GM12874 (cell line): ENCODE data around the gene TMEM235.

Source experiments
- TF ChIP-seq, protein P1 (sequence below): IDR thresholded peaks from 2 replicates; pipeline ENCODE4 v1.5.1; 2011; ENCODE audit warnings: low read depth, mild to moderate bottlenecking, control low read depth, low read length, moderate library complexity; ENCODE audit not compliant: insufficient read depth

The TMEM235 gene

GRCh38 chr17:78272914-78273258 lies 41.5 kb downstream of the TMEM235 start:
- TF ChIP-seq, protein P1, sequence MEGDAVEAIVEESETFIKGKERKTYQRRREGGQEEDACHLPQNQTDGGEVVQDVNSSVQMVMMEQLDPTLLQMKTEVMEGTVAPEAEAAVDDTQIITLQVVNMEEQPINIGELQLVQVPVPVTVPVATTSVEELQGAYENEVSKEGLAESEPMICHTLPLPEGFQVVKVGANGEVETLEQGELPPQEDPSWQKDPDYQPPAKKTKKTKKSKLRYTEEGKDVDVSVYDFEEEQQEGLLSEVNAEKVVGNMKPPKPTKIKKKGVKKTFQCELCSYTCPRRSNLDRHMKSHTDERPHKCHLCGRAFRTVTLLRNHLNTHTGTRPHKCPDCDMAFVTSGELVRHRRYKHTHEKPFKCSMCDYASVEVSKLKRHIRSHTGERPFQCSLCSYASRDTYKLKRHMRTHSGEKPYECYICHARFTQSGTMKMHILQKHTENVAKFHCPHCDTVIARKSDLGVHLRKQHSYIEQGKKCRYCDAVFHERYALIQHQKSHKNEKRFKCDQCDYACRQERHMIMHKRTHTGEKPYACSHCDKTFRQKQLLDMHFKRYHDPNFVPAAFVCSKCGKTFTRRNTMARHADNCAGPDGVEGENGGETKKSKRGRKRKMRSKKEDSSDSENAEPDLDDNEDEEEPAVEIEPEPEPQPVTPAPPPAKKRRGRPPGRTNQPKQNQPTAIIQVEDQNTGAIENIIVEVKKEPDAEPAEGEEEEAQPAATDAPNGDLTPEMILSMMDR, result no peak

GRCh38 chr17:78273813-78274212 lies 42.4 kb downstream of the TMEM235 start:
- TF ChIP-seq, protein P1, result no peak

DNA sequence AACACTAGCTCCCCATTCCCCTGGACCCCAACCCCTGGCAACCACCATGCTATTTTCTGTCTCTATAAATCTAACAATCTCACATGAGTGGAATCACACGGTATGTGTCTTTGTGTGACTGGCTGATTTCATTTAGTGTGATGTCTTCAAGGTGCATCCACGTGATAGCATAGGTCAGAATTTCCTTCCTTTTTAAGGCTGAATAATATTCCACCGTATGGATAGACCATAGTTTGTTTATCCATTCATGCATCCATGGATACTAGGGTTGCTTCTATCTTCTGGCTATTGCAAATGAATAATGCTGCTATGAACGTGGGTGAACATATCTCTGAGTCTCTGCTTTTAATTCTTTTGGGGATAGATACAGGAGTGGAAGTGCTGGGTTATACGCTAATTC lies 43.9 kb downstream of the TMEM235 start:
- TF ChIP-seq, protein P1, result no peak

GRCh38 chr17:78276098-78276887 lies 44.9 kb downstream of the TMEM235 start:
- TF ChIP-seq, protein P1, result no peak

GRCh38 chr17:78278139-78278741 lies 46.8 kb downstream of the TMEM235 start:
- TF ChIP-seq, protein P1, result no peak

DNA sequence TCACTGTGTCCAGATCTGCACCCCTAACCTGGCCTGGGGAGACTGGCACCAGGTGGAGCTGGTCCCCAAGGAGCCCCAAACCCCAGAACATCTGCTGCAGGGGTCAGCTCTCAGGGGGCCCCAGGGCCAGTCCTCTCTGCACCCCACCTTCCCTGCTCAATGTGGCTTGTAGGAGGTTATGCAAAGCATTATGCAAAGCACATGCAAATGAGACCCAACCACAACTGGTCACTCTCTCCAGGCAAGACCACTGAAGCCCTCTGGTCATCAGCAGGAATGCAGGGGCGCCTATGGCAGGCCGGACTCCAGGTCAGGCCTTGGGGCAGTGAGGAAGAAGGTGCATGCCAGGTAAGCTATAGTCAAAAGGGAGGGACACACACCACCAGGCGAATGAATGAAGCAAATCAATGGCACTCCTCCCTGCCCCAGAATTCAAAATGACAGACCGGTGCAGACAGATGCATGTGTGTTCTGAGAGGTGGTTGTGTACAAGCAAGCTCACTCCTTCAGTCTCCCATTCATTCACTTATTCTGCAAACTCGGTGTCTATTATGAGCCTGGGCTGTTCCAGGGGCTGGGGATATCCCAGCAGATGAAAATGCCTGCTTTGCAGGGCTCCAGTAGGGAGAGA lies 48.0 kb downstream of the TMEM235 start:
- TF ChIP-seq, protein P1, result no peak

- TF ChIP-seq, protein P1, result no peak
These were observed 49.9 kb downstream of the TMEM235 start for GRCh38 chr17:78281249-78281845.
